WTC11 (cell line): Measurements from ENCODE around the gene BNIPL. TPM values are rescaled to one million over a fixed set of nuclear protein-coding genes. Genes with fewer than 3 reads are reported as not detected.

ENCODE experiments used
- ATAC-seq: fragments of 200-7000 bp; cut with Tn5 transposase; 2 replicates; pipeline ENCODE4 v1.10.0; 2021; ENCODE audit warnings: mild to moderate bottlenecking, moderate library complexity
- CTCF ChIA-PET: fragments of 300-600 bp; sonication (Branson Sonifier 250); formaldehyde crosslinking; loops from one replicate; lab custom pipeline; 2021; ENCODE audit warnings: antibody characterized with exemption; lab: Charles Lee
- POLR2A ChIA-PET: fragments of 350-600 bp; sonication (Branson Sonifier 250); formaldehyde crosslinking; loops from one replicate; lab custom pipeline; 2021; ENCODE audit warnings: antibody characterized with exemption; lab: Charles Lee
- DNase-seq: peaks from one replicate; pipeline ENCODE4 v3.0.0; 2021; ENCODE audit warnings: low spot score
- H3K27ac Mint-ChIP-seq: 2 replicates; pipeline ENCODE4 v1.8.0; 2021; ENCODE audit warnings: mixed read lengths
- H3K27me3 Mint-ChIP-seq: 2 replicates; pipeline ENCODE4 v1.8.0; 2021; ENCODE audit warnings: low read depth, mild to moderate bottlenecking, moderate library complexity, mixed read lengths
- H3K36me3 Mint-ChIP-seq: 2 replicates; pipeline ENCODE4 v1.8.0; 2021; ENCODE audit warnings: mixed read lengths
- H3K4me1 Mint-ChIP-seq: 2 replicates; pipeline ENCODE4 v1.8.0; 2022; ENCODE audit warnings: mixed read lengths
- H3K4me3 Mint-ChIP-seq: 2 replicates; pipeline ENCODE4 v1.8.0; 2021; ENCODE audit warnings: mild to moderate bottlenecking, moderate library complexity, mixed read lengths
- H3K9me3 Mint-ChIP-seq: 2 replicates; pipeline ENCODE4 v1.8.0; 2021; ENCODE audit warnings: mixed read lengths
- ATF3 ChIP-seq: sonication (generic); formaldehyde crosslinking; conservative IDR thresholded peaks from 2 replicates; pipeline ENCODE4 v1.8.1; 2022; ENCODE audit warnings: mild to moderate bottlenecking, missing genetic modification reagents
- CBFB ChIP-seq: sonication (generic); formaldehyde crosslinking; IDR thresholded peaks from 2 replicates; pipeline ENCODE4 v1.8.1; 2022; ENCODE audit warnings: mild to moderate bottlenecking, low read depth, missing genetic modification reagents
- CDX4 ChIP-seq: fragments of 250-450 bp; sonication (Bioruptor Pico); IDR thresholded peaks from 2 replicates; pipeline ENCODE4 v1.9.0; 2021; ENCODE audit warnings: moderate library complexity, mild to moderate bottlenecking, inconsistent platforms, borderline replicate concordance
- EMX1 ChIP-seq: fragments of 250-450 bp; sonication (Bioruptor Pico); IDR thresholded peaks from 2 replicates; pipeline ENCODE4 v1.8.0; 2021; ENCODE audit warnings: mild to moderate bottlenecking
- ETV6 ChIP-seq: sonication (generic); formaldehyde crosslinking; IDR thresholded peaks from 2 replicates; pipeline ENCODE4 v1.8.1; 2022; ENCODE audit warnings: mild to moderate bottlenecking, missing genetic modification reagents
- MYBL2 ChIP-seq: sonication (generic); formaldehyde crosslinking; IDR thresholded peaks from 2 replicates; pipeline ENCODE4 v1.8.1; 2023; ENCODE audit warnings: mild to moderate bottlenecking, moderate library complexity, missing genetic modification reagents
- NR1H2 ChIP-seq: sonication (generic); formaldehyde crosslinking; IDR thresholded peaks from 2 replicates; pipeline ENCODE4 v1.9.0; 2021; ENCODE audit warnings: mild to moderate bottlenecking, moderate library complexity, missing genetic modification reagents
- OVOL2 ChIP-seq: fragments of 250-450 bp; sonication (Bioruptor Pico); IDR thresholded peaks from 2 replicates; pipeline ENCODE4 v1.9.0; 2021; ENCODE audit warnings: mild to moderate bottlenecking, borderline replicate concordance
- PRRX2 ChIP-seq: fragments of 250-450 bp; sonication (Bioruptor Pico); IDR thresholded peaks from 2 replicates; pipeline ENCODE4 v1.8.0; 2021; ENCODE audit warnings: mild to moderate bottlenecking
- SMAD4 ChIP-seq: sonication (generic); formaldehyde crosslinking; IDR thresholded peaks from 2 replicates; pipeline ENCODE4 v1.8.0; 2022; ENCODE audit warnings: mild to moderate bottlenecking, missing genetic modification reagents
- SOX15 ChIP-seq: fragments of 250-450 bp; sonication (Bioruptor Pico); IDR thresholded peaks from 2 replicates; pipeline ENCODE4 v1.9.0; 2021; ENCODE audit warnings: mild to moderate bottlenecking
- TEAD1 ChIP-seq: sonication (generic); formaldehyde crosslinking; IDR thresholded peaks from 2 replicates; pipeline ENCODE4 v1.8.0; 2022; ENCODE audit warnings: mild to moderate bottlenecking, missing genetic modification reagents
- ZNF121 ChIP-seq: sonication (generic); formaldehyde crosslinking; IDR thresholded peaks from 2 replicates; pipeline ENCODE4 v1.8.0; 2023; ENCODE audit warnings: missing genetic modification reagents
- ZNF138 ChIP-seq: sonication (generic); formaldehyde crosslinking; conservative IDR thresholded peaks from 2 replicates; pipeline ENCODE4 v1.8.1; 2022; ENCODE audit warnings: mild to moderate bottlenecking, moderate library complexity, missing genetic modification reagents
- ZNF671 ChIP-seq: fragments of 250-450 bp; sonication (Bioruptor Pico); IDR thresholded peaks from 2 replicates; pipeline ENCODE4 v1.8.0; 2021; ENCODE audit warnings: mild to moderate bottlenecking
- ZSCAN18 ChIP-seq: fragments of 250-450 bp; sonication (Bioruptor Pico); IDR thresholded peaks from 2 replicates; pipeline ENCODE4 v2.1.2; 2022; ENCODE audit warnings: mild to moderate bottlenecking, moderate library complexity
- total RNA-seq: library from RNA; stranded (reverse); gene quantifications from 3 replicates; pipeline ENCODE4 v1.2.3, GENCODE V29; 2021
- TF ChIP-seq, protein P1 (sequence below): sonication (generic); formaldehyde crosslinking; IDR thresholded peaks from 2 replicates; pipeline ENCODE4 v1.8.1; 2022; ENCODE audit warnings: mild to moderate bottlenecking, moderate library complexity, missing genetic modification reagents
- TF ChIP-seq, protein P2 (sequence below): sonication (generic); formaldehyde crosslinking; IDR thresholded peaks from 2 replicates; pipeline ENCODE4 v1.8.1; 2023; ENCODE audit warnings: mild to moderate bottlenecking, missing genetic modification reagents
- TF ChIP-seq, protein P3 (sequence below): sonication (generic); formaldehyde crosslinking; IDR thresholded peaks from 2 replicates; pipeline ENCODE4 v1.8.1; 2022; ENCODE audit warnings: mild to moderate bottlenecking, missing genetic modification reagents, moderate library complexity, borderline replicate concordance

BNIPL gene
- total RNA-seq, 1 experiment from 2014 or later = 3.8 TPM

GRCh38 chr1:151003180-151003579 lies 33.2 kb upstream of the BNIPL start:
- Mint-ChIP-seq H3K36me3 (no peaks in the 10 kb centered on the region), H3K4me3 (no peak overlapping the region), H3K9me3 (no peaks in the 10 kb centered on the region), H3K27me3 (no peaks in the 10 kb centered on the region), H3K27ac (no peak overlapping the region), H3K4me1 (peaks cover 31% of the 10 kb centered on the region)
- DNase-seq = no peak
- TF ChIP-seq ETV6 (CRISPR knock-in tag) (no peak), PRRX2 (no peak), CBFB (CRISPR knock-in tag) (no peak), SMAD4 (CRISPR knock-in tag) (no peak), NR1H2 (no peak), CDX4 (CRISPR knock-in tag) (no peak), ZNF138 (CRISPR knock-in tag) (no peak), ATF3 (no peak), MYBL2 (CRISPR knock-in tag) (no peak), ZNF121 (CRISPR knock-in tag) (no peak)
- TF ChIP-seq, protein P1, sequence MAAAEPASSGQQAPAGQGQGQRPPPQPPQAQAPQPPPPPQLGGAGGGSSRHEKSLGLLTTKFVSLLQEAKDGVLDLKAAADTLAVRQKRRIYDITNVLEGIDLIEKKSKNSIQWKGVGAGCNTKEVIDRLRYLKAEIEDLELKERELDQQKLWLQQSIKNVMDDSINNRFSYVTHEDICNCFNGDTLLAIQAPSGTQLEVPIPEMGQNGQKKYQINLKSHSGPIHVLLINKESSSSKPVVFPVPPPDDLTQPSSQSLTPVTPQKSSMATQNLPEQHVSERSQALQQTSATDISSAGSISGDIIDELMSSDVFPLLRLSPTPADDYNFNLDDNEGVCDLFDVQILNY (CRISPR knock-in tag) = no peak
- TF ChIP-seq, protein P2, sequence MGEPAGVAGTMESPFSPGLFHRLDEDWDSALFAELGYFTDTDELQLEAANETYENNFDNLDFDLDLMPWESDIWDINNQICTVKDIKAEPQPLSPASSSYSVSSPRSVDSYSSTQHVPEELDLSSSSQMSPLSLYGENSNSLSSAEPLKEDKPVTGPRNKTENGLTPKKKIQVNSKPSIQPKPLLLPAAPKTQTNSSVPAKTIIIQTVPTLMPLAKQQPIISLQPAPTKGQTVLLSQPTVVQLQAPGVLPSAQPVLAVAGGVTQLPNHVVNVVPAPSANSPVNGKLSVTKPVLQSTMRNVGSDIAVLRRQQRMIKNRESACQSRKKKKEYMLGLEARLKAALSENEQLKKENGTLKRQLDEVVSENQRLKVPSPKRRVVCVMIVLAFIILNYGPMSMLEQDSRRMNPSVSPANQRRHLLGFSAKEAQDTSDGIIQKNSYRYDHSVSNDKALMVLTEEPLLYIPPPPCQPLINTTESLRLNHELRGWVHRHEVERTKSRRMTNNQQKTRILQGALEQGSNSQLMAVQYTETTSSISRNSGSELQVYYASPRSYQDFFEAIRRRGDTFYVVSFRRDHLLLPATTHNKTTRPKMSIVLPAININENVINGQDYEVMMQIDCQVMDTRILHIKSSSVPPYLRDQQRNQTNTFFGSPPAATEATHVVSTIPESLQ (CRISPR knock-in tag) = no peak
- ChIA-PET POLR2A (no interaction called here), CTCF (interaction anchor here (4.4 kb wide), 1 partner anchor 7 kb away, joined by 74 read pairs; no protein-coding TSS in a partner anchor)
- ATAC-seq = no peak

DNA sequence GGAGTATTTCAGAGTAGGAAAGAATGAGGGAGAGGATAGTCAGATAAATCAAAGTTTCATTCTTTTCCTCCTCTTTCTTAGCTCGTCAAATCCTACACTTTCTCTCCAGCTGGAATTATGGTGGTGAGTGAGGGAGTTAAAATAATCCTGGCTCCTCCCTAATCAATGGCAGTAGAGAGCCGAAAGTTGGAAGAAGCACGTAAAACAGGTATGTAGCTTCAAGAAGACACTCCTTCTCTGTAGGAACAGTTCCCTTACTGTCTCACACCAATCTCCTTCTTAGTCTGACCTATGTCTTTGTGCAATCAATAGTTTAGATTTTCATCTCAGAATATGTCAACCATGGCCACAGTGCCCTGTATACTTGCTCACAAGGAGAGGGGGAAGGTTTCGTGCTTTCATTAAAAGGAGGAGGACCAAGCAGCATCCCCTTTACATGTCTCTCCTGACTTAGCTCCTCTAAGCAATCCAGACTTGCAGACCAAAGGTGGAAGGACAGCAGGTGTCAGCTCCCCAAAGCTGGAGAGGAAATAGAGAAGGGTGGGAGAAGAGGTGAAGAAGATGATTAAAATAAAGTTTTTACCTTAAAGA lies 30.6 kb upstream of the BNIPL start:
- CTCF ChIA-PET = interaction anchor here (0.6 to 4.4 kb wide), 30 partner anchors 8 to 749 kb away, joined by 3 to 74 read pairs (median 4); partner anchors contain the start of genes ANXA9, C1orf56, GABPB2 and MCL1
- H3K4me3 Mint-ChIP-seq = peak overlapping the region; percentile 94
- POLR2A ChIA-PET = interaction anchor here (0.5 to 2.6 kb wide), 8 partner anchors 9 to 1067 kb away, joined by 3 to 14 read pairs (median 4); partner anchors contain the start of genes ANXA9 and MCL1
- no peak for DNase-seq
- no peaks in the 10 kb centered on the region for H3K27me3 Mint-ChIP-seq
- TF ChIP-seq, protein P2 (CRISPR knock-in tag) = no peak
- TF ChIP-seq SOX15 (CRISPR knock-in tag) = no peak
- no peak for TF ChIP-seq TEAD1
- TF ChIP-seq, protein P3, sequence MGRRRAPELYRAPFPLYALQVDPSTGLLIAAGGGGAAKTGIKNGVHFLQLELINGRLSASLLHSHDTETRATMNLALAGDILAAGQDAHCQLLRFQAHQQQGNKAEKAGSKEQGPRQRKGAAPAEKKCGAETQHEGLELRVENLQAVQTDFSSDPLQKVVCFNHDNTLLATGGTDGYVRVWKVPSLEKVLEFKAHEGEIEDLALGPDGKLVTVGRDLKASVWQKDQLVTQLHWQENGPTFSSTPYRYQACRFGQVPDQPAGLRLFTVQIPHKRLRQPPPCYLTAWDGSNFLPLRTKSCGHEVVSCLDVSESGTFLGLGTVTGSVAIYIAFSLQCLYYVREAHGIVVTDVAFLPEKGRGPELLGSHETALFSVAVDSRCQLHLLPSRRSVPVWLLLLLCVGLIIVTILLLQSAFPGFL (CRISPR knock-in tag) = no peak
- no peak for TF ChIP-seq ZSCAN18 (CRISPR knock-in tag)
- TF ChIP-seq OVOL2 (CRISPR knock-in tag) = no peak
- TF ChIP-seq ZNF671 (CRISPR knock-in tag) = no peak
- no peak for TF ChIP-seq EMX1
- TF ChIP-seq, all 79 proteins: peak for 0
- Mint-ChIP-seq H3K9me3 (no peaks in the 10 kb centered on the region), H3K27ac (peak overlapping the region; percentile 99; the same call in 1 of the 2 replicates), H3K4me1 (peaks cover 38% of the 10 kb centered on the region), H3K36me3 (no peaks in the 10 kb centered on the region)
- no peak for ATAC-seq
